PFSK-1 (cell line): Measurements from ENCODE around the gene KMT5B.

Experiments
- FOXP2 ChIP-seq: optimal IDR thresholded peaks from 2 replicates; pipeline ENCODE3; 2011; ENCODE audit warnings: borderline replicate concordance, control low read depth, inconsistent platforms; ENCODE audit not compliant: insufficient read depth; ENCODE audit errors: extremely low read length, extremely low read depth
- POLR2AphosphoS5 ChIP-seq: IDR thresholded peaks from 2 replicates; pipeline ENCODE4 v1.6.1; 2012; ENCODE audit warnings: low read depth, mild to moderate bottlenecking, control low read depth, low read length, moderate library complexity
- SIN3A ChIP-seq: IDR thresholded peaks from 2 replicates; pipeline ENCODE4 v1.6.1; 2012; ENCODE audit warnings: mild to moderate bottlenecking, low read length, moderate library complexity, borderline replicate concordance; ENCODE audit not compliant: insufficient read depth
- TAF1 ChIP-seq: IDR thresholded peaks from 2 replicates; pipeline ENCODE4 v1.6.1; 2012; ENCODE audit warnings: low read length, control low read depth, borderline replicate concordance; ENCODE audit not compliant: insufficient read depth
- TF ChIP-seq, protein P1 (sequence below), 2 experiments: IDR thresholded peaks; 2 replicates each; pipeline versions ENCODE4 v1.6.1 to v1.8.0; 2011 to 2012; ENCODE audit warnings: low read depth in 2 of 2, low read length in 2 of 2, control low read depth in 1 of 2, inconsistent platforms in 1 of 2, mild to moderate bottlenecking in 1 of 2, moderate library complexity in 1 of 2; ENCODE audit not compliant: insufficient read depth in 1 of 2

The KMT5B gene

DNA sequence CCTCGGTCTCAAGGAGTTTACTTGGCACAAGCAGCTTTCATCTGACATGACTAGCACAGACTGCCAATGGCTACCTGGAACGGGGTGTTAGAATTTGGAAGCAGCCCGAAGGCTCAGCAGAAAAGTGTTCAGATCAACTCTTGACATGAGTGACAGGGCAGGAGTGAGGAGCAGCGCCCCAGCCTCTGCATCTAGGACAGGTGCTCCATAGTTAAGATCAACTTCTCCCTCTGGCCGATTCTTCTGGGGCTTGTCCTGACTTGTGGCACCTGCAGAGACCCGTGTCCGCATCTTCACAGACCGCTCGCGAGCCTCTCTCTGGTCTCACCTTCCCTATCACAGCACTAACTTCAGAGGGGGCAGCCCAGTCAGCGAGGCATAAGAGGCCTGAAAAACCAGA lies 49.4 kb downstream of the KMT5B start:
- no peak for TF ChIP-seq POLR2AphosphoS5
- no peak for TF ChIP-seq SIN3A
- TF ChIP-seq, protein P1, sequence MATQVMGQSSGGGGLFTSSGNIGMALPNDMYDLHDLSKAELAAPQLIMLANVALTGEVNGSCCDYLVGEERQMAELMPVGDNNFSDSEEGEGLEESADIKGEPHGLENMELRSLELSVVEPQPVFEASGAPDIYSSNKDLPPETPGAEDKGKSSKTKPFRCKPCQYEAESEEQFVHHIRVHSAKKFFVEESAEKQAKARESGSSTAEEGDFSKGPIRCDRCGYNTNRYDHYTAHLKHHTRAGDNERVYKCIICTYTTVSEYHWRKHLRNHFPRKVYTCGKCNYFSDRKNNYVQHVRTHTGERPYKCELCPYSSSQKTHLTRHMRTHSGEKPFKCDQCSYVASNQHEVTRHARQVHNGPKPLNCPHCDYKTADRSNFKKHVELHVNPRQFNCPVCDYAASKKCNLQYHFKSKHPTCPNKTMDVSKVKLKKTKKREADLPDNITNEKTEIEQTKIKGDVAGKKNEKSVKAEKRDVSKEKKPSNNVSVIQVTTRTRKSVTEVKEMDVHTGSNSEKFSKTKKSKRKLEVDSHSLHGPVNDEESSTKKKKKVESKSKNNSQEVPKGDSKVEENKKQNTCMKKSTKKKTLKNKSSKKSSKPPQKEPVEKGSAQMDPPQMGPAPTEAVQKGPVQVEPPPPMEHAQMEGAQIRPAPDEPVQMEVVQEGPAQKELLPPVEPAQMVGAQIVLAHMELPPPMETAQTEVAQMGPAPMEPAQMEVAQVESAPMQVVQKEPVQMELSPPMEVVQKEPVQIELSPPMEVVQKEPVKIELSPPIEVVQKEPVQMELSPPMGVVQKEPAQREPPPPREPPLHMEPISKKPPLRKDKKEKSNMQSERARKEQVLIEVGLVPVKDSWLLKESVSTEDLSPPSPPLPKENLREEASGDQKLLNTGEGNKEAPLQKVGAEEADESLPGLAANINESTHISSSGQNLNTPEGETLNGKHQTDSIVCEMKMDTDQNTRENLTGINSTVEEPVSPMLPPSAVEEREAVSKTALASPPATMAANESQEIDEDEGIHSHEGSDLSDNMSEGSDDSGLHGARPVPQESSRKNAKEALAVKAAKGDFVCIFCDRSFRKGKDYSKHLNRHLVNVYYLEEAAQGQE (IDR thresholded peaks at IDR 0.05; ENCODE audit: insufficient read depth in 1 of 2, low read depth in 2 of 2, low read length in 2 of 2): no peak
- TF ChIP-seq TAF1: no peak
- TF ChIP-seq FOXP2: no peak

DNA sequence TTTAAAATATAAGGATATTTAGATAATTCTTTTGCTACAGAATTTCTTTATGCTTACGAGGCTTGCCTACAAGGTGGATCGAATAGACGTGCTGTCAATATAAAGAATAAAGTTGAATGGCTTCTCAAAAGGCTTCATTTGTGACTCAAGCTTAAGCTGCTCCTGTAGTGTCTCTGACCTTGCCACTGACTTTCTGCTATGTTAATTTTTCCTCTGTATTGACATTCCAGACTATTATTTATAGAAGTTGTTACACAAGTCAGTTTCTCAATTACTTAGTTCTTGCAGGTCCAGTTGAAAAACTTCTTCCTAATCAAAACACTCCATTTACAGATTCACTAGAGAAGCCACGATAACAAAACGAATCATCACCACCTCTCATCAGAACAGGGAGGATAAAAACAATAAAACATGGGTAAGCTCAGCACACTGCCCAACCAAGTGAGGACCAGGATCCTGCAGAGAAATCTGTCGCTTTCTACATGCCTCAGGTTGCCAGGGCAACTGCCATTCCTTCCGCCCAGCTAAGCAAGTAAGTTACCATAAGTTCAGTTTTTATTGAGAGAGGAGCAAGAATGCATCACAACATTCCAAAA lies 52.9 kb downstream of the KMT5B start:
- TF ChIP-seq TAF1 (no peak), FOXP2 (no peak), POLR2AphosphoS5 (no peak), SIN3A (no peak)
- TF ChIP-seq, protein P1 (IDR thresholded peaks at IDR 0.05; ENCODE audit: insufficient read depth in 1 of 2, low read depth in 2 of 2, low read length in 2 of 2): no peak

DNA sequence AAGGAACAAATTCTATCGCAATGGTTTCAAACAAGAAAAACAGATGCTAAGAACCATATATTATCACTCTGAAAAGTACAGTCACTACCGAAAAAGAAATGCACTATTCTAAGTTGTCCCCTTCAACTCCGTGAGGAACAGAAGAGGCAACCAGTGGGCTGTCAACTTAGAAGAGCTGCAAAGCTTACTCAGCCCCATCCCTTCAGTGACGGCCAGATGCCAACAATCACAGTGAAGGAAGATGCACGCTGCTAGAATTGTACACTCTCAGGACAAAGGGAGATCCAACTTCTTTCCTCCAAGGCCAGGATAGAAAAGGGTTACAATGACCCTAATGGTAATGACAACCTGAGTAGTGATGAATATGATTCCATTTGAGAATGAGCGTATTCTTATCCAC lies 53.4 kb downstream of the KMT5B start:
- no peak for TF ChIP-seq SIN3A
- no peak for TF ChIP-seq FOXP2
- no peak for TF ChIP-seq POLR2AphosphoS5
- no peak for TF ChIP-seq TAF1
- TF ChIP-seq, protein P1 (IDR thresholded peaks at IDR 0.05; ENCODE audit: insufficient read depth in 1 of 2, low read depth in 2 of 2, low read length in 2 of 2): no peak

DNA sequence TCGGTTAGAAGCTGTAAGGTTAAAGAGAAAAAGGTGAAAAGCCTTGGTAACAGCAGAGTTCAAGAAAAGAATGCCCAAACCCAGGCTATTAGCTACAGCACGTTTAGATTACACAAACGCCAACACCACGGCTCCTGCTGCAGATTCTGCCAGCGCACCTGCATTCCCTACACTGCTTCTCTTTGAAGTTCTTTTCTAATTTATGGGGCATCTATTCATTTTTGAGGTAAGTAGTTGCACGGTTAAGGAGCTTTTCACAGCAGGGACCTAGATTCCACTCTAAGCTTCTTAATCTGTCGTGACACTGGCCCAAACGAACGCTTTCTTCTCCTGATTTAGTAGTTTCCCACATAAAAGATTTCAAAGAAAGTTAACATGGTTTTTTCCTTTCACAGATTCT lies 53.9 kb downstream of the KMT5B start:
- no peak for TF ChIP-seq FOXP2
- TF ChIP-seq TAF1: no peak
- no peak for TF ChIP-seq SIN3A
- no peak for TF ChIP-seq POLR2AphosphoS5
- TF ChIP-seq, protein P1 (IDR thresholded peaks at IDR 0.05; ENCODE audit: insufficient read depth in 1 of 2, low read depth in 2 of 2, low read length in 2 of 2): no peak
